Nephron progenitor cell (in vitro differentiated cells): ENCODE results near the gene FGF2.

ENCODE experiments used
- DNase-seq: peaks from one replicate; pipeline ENCODE4 v3.0.0; 2021
- H3K27ac Mint-ChIP-seq: 2 replicates; pipeline ENCODE4 v1.8.0; 2021; ENCODE audit warnings: mild to moderate bottlenecking, moderate library complexity, mixed read lengths
- H3K27me3 Mint-ChIP-seq: 2 replicates; pipeline ENCODE4 v1.8.0; 2021; ENCODE audit warnings: mild to moderate bottlenecking, low read depth, mixed read lengths; ENCODE audit not compliant: poor library complexity
- H3K36me3 Mint-ChIP-seq: 2 replicates; pipeline ENCODE4 v1.8.0; 2021; ENCODE audit warnings: low read depth, mixed read lengths
- H3K4me1 Mint-ChIP-seq: 2 replicates; pipeline ENCODE4 v1.8.0; 2021; ENCODE audit warnings: mixed read lengths
- H3K4me3 Mint-ChIP-seq: 2 replicates; pipeline ENCODE4 v1.8.0; 2021; ENCODE audit warnings: mild to moderate bottlenecking, moderate library complexity, mixed read lengths
- H3K9me3 Mint-ChIP-seq: 2 replicates; pipeline ENCODE4 v1.8.0; 2021; ENCODE audit warnings: mild to moderate bottlenecking, moderate library complexity, mixed read lengths
- CTCF ChIP-seq: fragments of 200-600 bp; sonication (generic); IDR thresholded peaks from 2 replicates; pipeline ENCODE4 v1.5.0; 2021; ENCODE audit warnings: antibody characterized with exemption

Gene FGF2

GRCh38 chr4:122826079-122826527 is 528 bp upstream of the FGF2 start:
- no peak for TF ChIP-seq CTCF
- Mint-ChIP-seq H3K4me1 (peaks cover 33% of the 10 kb centered on the region), H3K36me3 (peaks cover 11% of the 10 kb centered on the region), H3K27me3 (peaks cover 28% of the 10 kb centered on the region), H3K9me3 (no peaks in the 10 kb centered on the region), H3K4me3 (peak overlapping the region; percentile 81), H3K27ac (no peak overlapping the region)
- no peak for DNase-seq

- Mint-ChIP-seq H3K36me3 (peaks cover 15% of the 10 kb centered on the region), H3K9me3 (no peaks in the 10 kb centered on the region), H3K4me3 (peak overlapping the region; percentile 91), H3K4me1 (peaks cover 33% of the 10 kb centered on the region), H3K27ac (peak overlapping the region; percentile 50), H3K27me3 (peaks cover 31% of the 10 kb centered on the region)
- TF ChIP-seq CTCF, result no peak
- DNase-seq, result peak; percentile 55
These were observed 737 bp downstream of the FGF2 start for GRCh38 chr4:122827258-122827878.

- peak overlapping the region; percentile 50 for H3K27ac Mint-ChIP-seq
- peak overlapping the region; percentile 91 for H3K4me3 Mint-ChIP-seq
- H3K4me1 Mint-ChIP-seq, result peaks cover 36% of the 10 kb centered on the region
- peaks cover 31% of the 10 kb centered on the region for H3K27me3 Mint-ChIP-seq
- no peak for DNase-seq
- peaks cover 18% of the 10 kb centered on the region for H3K36me3 Mint-ChIP-seq
- H3K9me3 Mint-ChIP-seq, result no peaks in the 10 kb centered on the region
- no peak for TF ChIP-seq CTCF
These were observed 1.4 kb downstream of the FGF2 start for GRCh38 chr4:122827879-122828601.

GRCh38 chr4:122830426-122831095 is 3.9 kb downstream of the FGF2 start:
- H3K4me1 Mint-ChIP-seq, result peaks cover 42% of the 10 kb centered on the region
- peaks cover 25% of the 10 kb centered on the region for H3K36me3 Mint-ChIP-seq
- no peaks in the 10 kb centered on the region for H3K9me3 Mint-ChIP-seq
- no peak overlapping the region for H3K27ac Mint-ChIP-seq
- DNase-seq, result no peak
- H3K4me3 Mint-ChIP-seq, result no peak overlapping the region
- no peak for TF ChIP-seq CTCF
- H3K27me3 Mint-ChIP-seq, result peaks cover 31% of the 10 kb centered on the region

GRCh38 chr4:122831515-122832196 is 5.0 kb downstream of the FGF2 start:
- no peak for TF ChIP-seq CTCF
- H3K4me3 Mint-ChIP-seq, result no peak overlapping the region
- peaks cover 31% of the 10 kb centered on the region for H3K27me3 Mint-ChIP-seq
- no peak for DNase-seq
- H3K4me1 Mint-ChIP-seq, result peaks cover 34% of the 10 kb centered on the region
- no peak overlapping the region for H3K27ac Mint-ChIP-seq
- H3K36me3 Mint-ChIP-seq, result peaks cover 25% of the 10 kb centered on the region
- no peaks in the 10 kb centered on the region for H3K9me3 Mint-ChIP-seq
